ENCODE data around the gene SLC6A3.

Gene SLC6A3

GRCh38 chr5:1417586-1418225, 27.5 kb downstream of the SLC6A3 start:
- POLR2A ChIA-PET = no interaction called here
- CTCF ChIA-PET = no interaction called here
- DNase-seq (ENCODE audit: extremely low spot score) = no peak
- TF ChIP-seq FOXK2 (IDR thresholded peaks at IDR 0.05) (no peak), BHLHE40 (IDR thresholded peaks at IDR 0.05; ENCODE audit: borderline replicate concordance) (no peak), ZNF384 (IDR thresholded peaks at IDR 0.05) (no peak), ELF4 (IDR thresholded peaks at IDR 0.05) (no peak), NFRKB (IDR thresholded peaks at IDR 0.05) (no peak), LEF1 (IDR thresholded peaks at IDR 0.05; ENCODE audit: borderline replicate concordance) (no peak), PKNOX1 (IDR thresholded peaks at IDR 0.05) (no peak), FOXM1 (IDR thresholded peaks at IDR 0.05; ENCODE audit: borderline replicate concordance) (no peak), FOXA1 (IDR thresholded peaks at IDR 0.05) (no peak), SUZ12 (IDR thresholded peaks at IDR 0.05) (no peak)

- CTCF ChIA-PET = no interaction called here
- POLR2A ChIA-PET = no interaction called here
- no peak for TF ChIP-seq ELF4 (IDR thresholded peaks at IDR 0.05)
- TF ChIP-seq ARNT (IDR thresholded peaks at IDR 0.05) = no peak
- TF ChIP-seq ZNF384 (IDR thresholded peaks at IDR 0.05) = no peak
- TF ChIP-seq HDGF (IDR thresholded peaks at IDR 0.05; ENCODE audit: borderline replicate concordance) = no peak
- no peak for TF ChIP-seq FOXA1 (IDR thresholded peaks at IDR 0.05)
- no peak for TF ChIP-seq FOXM1 (IDR thresholded peaks at IDR 0.05; ENCODE audit: borderline replicate concordance)
- no peak for TF ChIP-seq LEF1 (IDR thresholded peaks at IDR 0.05; ENCODE audit: borderline replicate concordance)
- no peak for TF ChIP-seq L3MBTL2 (conservative IDR thresholded peaks at IDR 0.05)
- no peak for TF ChIP-seq FOXK2 (IDR thresholded peaks at IDR 0.05)
- no peak for TF ChIP-seq SUZ12 (IDR thresholded peaks at IDR 0.05)
- TF ChIP-seq CTBP1 (IDR thresholded peaks at IDR 0.05; ENCODE audit: borderline replicate concordance) = no peak
- TF ChIP-seq NFRKB (IDR thresholded peaks at IDR 0.05) = no peak
- no peak for TF ChIP-seq PKNOX1 (IDR thresholded peaks at IDR 0.05)
- no peak for DNase-seq (ENCODE audit: extremely low spot score)
These were observed 28.3 kb downstream of the SLC6A3 start for GRCh38 chr5:1416856-1417469.

GRCh38 chr5:1415626-1416360, 29.4 kb downstream of the SLC6A3 start:
- DNase-seq (ENCODE audit: extremely low spot score) = no peak
- no peak for TF ChIP-seq FOXM1 (IDR thresholded peaks at IDR 0.05; ENCODE audit: borderline replicate concordance)
- no peak for TF ChIP-seq SP1 (IDR thresholded peaks at IDR 0.05)
- no peak for TF ChIP-seq L3MBTL2 (conservative IDR thresholded peaks at IDR 0.05)
- TF ChIP-seq ELF4 (IDR thresholded peaks at IDR 0.05) = no peak
- TF ChIP-seq BHLHE40 (IDR thresholded peaks at IDR 0.05; ENCODE audit: borderline replicate concordance) = no peak
- TF ChIP-seq HDGF (IDR thresholded peaks at IDR 0.05; ENCODE audit: borderline replicate concordance) = no peak
- TF ChIP-seq ARNT (IDR thresholded peaks at IDR 0.05) = no peak
- no peak for TF ChIP-seq CTBP1 (IDR thresholded peaks at IDR 0.05; ENCODE audit: borderline replicate concordance)
- TF ChIP-seq LEF1 (IDR thresholded peaks at IDR 0.05; ENCODE audit: borderline replicate concordance) = no peak
- CTCF ChIA-PET = no interaction called here
- POLR2A ChIA-PET = no interaction called here

- DNase-seq (ENCODE audit: extremely low spot score) = no peak
- ChIA-PET CTCF (no interaction called here), POLR2A (no interaction called here)
- TF ChIP-seq ARNT (IDR thresholded peaks at IDR 0.05) (no peak), SUZ12 (IDR thresholded peaks at IDR 0.05) (no peak), ZNF384 (IDR thresholded peaks at IDR 0.05) (no peak), CTBP1 (IDR thresholded peaks at IDR 0.05; ENCODE audit: borderline replicate concordance) (no peak), FOXM1 (IDR thresholded peaks at IDR 0.05; ENCODE audit: borderline replicate concordance) (no peak), L3MBTL2 (conservative IDR thresholded peaks at IDR 0.05) (no peak), TARDBP (IDR thresholded peaks at IDR 0.05) (no peak), ELF4 (IDR thresholded peaks at IDR 0.05) (no peak), BHLHE40 (IDR thresholded peaks at IDR 0.05; ENCODE audit: borderline replicate concordance) (no peak), SP1 (IDR thresholded peaks at IDR 0.05) (no peak), LEF1 (IDR thresholded peaks at IDR 0.05; ENCODE audit: borderline replicate concordance) (no peak), FOXA1 (IDR thresholded peaks at IDR 0.05) (no peak), NFRKB (IDR thresholded peaks at IDR 0.05) (no peak), HDGF (IDR thresholded peaks at IDR 0.05; ENCODE audit: borderline replicate concordance) (no peak)
These were observed 30.2 kb downstream of the SLC6A3 start for GRCh38 chr5:1415059-1415425.

GRCh38 chr5:1414311-1415058, 30.8 kb downstream of the SLC6A3 start:
- TF ChIP-seq ZNF384 (IDR thresholded peaks at IDR 0.05) = no peak
- no peak for TF ChIP-seq SUZ12 (IDR thresholded peaks at IDR 0.05)
- no peak for TF ChIP-seq FOXM1 (IDR thresholded peaks at IDR 0.05; ENCODE audit: borderline replicate concordance)
- no peak for TF ChIP-seq SP1 (IDR thresholded peaks at IDR 0.05)
- no peak for TF ChIP-seq TARDBP (IDR thresholded peaks at IDR 0.05)
- TF ChIP-seq FOXA1 (IDR thresholded peaks at IDR 0.05) = no peak
- no peak for TF ChIP-seq L3MBTL2 (conservative IDR thresholded peaks at IDR 0.05)
- TF ChIP-seq NFRKB (IDR thresholded peaks at IDR 0.05) = no peak
- no peak for TF ChIP-seq CTBP1 (IDR thresholded peaks at IDR 0.05; ENCODE audit: borderline replicate concordance)
- TF ChIP-seq HDGF (IDR thresholded peaks at IDR 0.05; ENCODE audit: borderline replicate concordance) = no peak
- TF ChIP-seq ELF4 (IDR thresholded peaks at IDR 0.05) = no peak
- POLR2A ChIA-PET = no interaction called here
- CTCF ChIA-PET = no interaction called here
- no peak for DNase-seq (ENCODE audit: extremely low spot score)

Data from HEK293T (cell line).